Smooth muscle cell of the umbilical artery (primary cell): ENCODE measurements around the gene LDLRAD2. TPM values are rescaled to one million over a fixed set of nuclear protein-coding genes. Genes with fewer than 3 reads are reported as not detected.

Experiments
- total RNA-seq: library from RNA; depleted of rRNA; stranded (reverse); fragments of >200 nt; gene quantifications from 2 replicates; pipeline ENCODE4 v1.2.3, GENCODE V29; 2014

The LDLRAD2 gene
- under 0.01 and 0.05 TPM in 2 replicates for total RNA-seq

GRCh38 chr1:21811875-21812305, at the start of gene LDLRAD2:
Gene LDLRAD2 (plus strand): TSS chr1:21812265. CDS start chr1:21812452, 187 bp downstream.

GRCh38 chr1:21782868-21783678, 29.0 kb upstream of the LDLRAD2 start, which contains the start of gene USP48:
Gene USP48 (minus strand): TSS chr1:21783149. CDS start chr1:21782957, 192 bp downstream.

Other genes with a start within 250 kb of the LDLRAD2 start
- 0.09 and 0.89 TPM in 2 replicates for gene RAP1GAP, start 142.9 kb upstream of the LDLRAD2 start, total RNA-seq
- 46.6 and 89.2 TPM in 2 replicates for gene USP48, start 29.1 kb upstream of the LDLRAD2 start, total RNA-seq
- 578 and 953 TPM in 2 replicates for gene HSPG2, start 125.0 kb downstream of the LDLRAD2 start, total RNA-seq
- gene CELA3B, start 164.8 kb downstream of the LDLRAD2 start, total RNA-seq, result not detected in 2 replicates
- gene CELA3A, start 189.4 kb downstream of the LDLRAD2 start, total RNA-seq, result not detected in 2 replicates
- gene CDC42, start 240.4 kb downstream of the LDLRAD2 start, total RNA-seq, result 291 and 369 TPM in 2 replicates